GM18526 (cell line): ENCODE measurements around the gene ZNF735.
"Not testable (repeated sequence)": the region's sequence is repeated elsewhere in the genome, so short reads cannot be mapped to it uniquely, and the experiment has no call there.

Experiments used
- POLR2A ChIP-seq: IDR thresholded peaks from 3 replicates; pipeline ENCODE4 v1.6.1; 2011; ENCODE audit not compliant: insufficient read length; ENCODE audit errors: extremely low read depth

Gene ZNF735

DNA sequence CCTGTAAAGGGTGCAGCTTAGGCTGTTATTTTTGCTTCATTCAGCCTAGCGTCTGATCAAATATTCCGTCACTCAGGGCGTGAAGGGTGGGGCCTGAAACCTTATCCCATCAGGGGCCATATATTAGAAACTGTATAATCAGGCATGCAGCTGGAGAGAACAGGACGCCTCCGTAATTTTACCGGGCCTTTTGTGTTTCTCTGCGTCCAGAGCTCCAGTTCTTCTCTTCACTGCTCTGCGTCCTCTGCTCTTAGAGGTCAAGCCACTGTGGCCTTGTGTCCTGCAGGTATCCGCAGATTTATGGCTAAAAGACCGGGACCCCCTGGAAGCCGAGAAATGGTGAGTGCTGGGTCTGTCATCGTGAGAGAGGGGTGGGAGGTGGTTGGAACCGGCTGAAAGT lies at the start of gene ZNF735:
Gene ZNF735, plus strand, starts transcription at position 301 of the 400 bp plus-strand sequence. Its CDS starts 0 bp downstream, at position 301.
- TF ChIP-seq POLR2A = no peak

DNA sequence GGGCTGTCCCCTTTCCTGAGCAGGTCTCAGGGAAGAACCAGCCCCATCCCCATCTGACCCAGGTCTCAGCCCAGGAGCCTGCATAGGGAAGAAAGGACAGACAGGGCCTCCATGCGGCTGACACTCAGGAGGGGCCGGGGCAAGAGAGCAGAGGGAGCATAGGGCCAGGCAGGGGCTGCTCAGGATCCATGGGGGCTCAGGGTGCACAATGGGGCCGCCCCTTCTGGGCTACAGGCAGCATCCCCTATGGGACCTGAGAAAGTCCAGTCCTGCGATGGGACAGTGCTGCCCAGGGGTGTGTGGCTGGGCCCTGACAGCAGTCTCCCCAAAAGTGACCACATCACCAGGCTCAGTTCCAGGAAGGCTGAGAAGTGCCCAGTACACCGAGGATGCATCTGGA lies 32.7 kb upstream of the ZNF735 start:
- no peak for TF ChIP-seq POLR2A

DNA sequence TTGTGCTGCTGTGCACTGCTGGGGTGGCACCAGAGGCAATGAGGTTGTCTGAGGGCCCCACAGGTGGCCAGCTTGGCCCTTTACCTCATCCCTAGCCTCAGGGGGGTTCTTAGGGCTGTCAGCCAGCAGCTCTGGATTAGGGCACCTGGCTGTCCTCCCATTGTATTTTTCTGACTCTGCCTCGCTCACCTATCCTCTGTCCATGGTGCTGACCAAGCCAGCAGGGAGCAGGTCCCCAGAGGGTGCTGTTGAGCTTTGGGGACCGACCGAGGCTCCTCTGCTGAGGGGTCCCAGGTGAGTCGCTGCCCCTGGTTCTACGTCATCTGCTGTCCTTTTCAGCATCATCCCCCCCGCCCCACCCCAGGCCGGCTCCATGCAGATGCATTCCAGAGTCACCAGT lies 32.1 kb upstream of the ZNF735 start:
- TF ChIP-seq POLR2A = no peak

DNA sequence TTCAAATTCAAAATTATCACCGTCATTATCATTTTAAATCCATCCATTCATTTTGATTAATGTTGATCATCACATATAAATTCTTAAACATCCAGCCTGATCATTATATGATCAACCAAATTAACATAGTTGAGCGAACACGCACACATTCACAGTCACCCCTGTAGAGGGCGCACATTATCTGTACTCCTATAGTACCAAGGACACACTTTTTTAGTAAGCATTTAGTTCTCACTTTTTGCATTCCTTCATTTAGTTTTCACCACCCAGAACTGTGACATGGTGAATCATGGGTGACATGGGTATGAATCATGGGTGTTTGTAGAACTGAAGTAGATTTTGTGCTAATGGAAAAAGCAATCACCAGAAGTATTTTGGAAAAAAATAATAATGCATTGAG lies 26.0 kb upstream of the ZNF735 start:
- no peak for TF ChIP-seq POLR2A

DNA sequence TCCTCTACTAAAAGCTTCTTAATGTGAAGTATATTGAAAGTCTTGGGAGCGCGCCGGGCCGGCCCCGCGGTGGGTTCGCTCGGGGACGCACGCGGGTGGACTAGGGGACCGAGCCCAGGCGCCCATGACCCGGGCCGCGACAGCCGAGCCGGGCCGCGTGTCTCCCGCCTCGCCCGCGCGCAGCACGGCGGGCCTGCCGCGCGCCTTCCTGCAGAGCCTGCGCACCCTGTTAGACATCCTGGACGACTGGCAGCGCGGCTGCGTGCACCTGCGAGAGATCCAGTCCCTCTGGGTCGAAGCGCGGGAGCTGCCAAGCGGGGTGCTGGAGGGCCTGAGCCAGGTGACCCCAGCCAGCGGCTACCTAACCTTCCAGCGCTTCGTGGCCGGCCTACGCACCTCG lies 25.4 kb upstream of the ZNF735 start:
- no peak for TF ChIP-seq POLR2A

DNA sequence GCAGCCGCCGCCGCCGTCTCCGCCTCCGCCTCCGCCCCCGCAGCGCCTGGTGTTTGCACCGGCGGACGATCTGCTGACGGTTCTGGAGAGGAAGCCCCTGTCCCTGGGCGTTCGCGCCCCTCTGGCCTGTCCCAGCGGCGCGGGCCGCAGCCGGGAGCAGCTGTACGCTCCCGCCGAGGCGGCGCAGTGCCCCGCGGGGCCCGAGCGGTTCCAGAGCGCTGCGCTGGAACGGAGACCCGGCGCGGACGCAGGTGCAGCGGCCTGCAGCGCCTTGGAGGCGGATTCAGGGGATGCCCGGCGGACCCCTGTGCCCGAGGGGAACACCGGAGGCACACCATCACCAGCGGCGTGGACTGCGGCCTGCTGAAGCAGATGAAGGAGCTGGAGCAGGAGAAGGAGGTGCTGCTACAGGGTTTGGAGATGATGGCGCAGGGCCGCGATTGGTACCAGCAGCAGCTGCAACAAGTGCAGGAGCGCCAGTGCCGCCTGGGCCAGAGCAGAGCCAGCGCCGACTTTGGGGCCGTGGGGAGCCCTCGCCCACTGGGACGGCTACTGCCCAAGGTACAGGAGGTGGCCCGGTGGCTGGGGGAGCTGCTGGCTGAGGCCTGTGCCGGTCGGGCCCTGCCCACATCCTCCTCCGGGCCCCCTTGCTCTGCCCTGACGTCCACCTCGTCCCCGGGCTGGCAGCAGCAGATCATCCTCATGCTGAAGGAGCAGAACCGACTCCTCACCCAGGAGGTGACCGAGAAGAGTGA lies 24.8 kb upstream of the ZNF735 start:
- no peak for TF ChIP-seq POLR2A

DNA sequence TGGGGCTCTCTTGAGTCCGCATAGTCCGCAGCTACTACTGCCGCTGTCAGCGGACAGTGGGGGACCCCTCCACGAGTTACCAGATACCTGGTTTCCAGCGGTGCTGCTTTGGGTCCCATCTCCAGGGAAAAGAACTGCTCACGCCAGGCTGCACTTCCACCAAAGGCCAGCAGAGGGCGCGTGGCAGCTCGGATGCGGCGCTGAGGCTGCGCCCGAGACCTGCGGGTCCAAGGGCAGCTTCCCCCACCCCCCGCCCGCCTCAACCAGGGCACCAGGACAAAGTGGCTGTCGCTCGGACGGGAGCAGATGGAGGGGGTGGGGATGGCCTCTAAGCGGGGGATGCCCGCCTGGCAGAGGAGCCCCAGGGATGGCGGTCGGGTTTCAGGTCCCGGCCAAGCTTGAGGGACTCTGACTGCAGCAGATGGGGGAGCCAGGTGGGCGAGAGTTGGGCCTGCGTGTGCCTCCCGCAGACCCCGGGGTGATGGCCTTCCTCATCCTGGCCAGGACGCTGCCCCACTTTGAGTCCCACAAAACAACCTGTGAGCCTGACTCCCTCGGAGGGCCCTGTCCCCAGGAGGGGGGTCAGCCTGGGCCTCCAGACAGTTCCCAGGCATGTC lies 23.8 kb upstream of the ZNF735 start:
- no peak for TF ChIP-seq POLR2A

DNA sequence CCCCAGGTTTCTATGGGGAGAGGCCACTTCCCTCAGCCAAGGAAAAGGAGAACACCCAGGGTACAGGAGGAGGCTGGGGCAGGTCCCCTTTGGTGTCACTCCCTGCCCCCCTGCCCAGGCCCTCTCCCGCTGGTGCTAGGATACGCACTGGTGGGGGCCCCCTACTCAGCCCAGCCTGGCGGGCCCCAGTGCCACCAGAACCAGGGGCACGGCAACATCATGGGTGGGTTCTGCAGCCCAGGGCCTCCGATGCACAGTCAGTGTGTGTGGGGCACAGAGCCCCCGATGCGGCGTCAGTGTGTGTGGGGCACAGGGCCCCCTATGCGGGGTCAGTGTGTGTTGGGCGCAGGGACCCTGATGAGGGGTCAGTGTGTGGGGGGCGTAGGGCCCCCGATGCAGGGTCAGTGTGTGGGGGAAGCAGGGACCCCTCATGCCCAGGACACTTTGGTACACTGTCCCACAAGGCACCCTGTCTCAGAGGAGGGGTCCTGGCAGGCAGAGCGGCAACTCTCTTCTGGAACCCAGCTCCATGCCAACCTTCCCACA lies 23.1 kb upstream of the ZNF735 start:
- no peak for TF ChIP-seq POLR2A

DNA sequence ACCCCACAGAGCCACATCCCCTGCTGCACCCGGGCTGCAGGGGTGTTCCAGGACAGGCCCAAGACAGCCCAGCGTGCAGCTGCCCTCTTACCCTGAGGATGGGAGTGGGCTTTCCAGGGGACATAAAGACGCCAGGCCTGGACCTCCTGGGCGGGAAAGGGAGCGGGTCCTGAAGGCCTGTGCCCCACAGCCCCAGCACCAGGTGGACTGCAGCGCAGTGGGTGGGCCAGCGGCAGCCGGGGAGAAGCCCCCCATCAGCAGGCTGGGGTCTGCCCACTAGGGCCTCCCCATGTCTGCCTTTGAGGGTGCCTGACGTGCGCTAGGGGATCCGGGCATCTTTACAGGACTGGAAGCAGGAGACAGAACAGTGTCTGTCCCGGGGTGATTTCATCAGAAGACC lies 22.6 kb upstream of the ZNF735 start:
- no peak for TF ChIP-seq POLR2A

DNA sequence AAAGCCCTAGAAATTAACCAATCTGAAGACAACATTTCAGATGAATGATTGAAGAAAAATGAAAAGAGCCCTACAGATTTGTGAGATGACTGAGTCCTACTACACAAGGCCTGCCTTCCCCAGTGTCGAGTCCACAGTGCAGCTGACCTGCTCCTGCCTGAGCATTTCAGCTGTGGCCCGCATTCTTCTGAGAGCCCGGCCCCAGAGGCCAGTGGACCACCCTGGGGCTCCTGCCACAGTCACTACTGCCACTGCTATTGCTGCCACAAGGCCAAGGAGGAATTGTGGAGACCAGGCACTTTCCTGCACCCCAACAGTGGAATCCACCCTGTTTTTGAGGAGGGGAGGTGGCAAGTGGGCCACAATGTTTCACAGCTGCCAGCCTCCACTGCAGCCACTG lies 19.6 kb upstream of the ZNF735 start:
- TF ChIP-seq POLR2A = no peak

DNA sequence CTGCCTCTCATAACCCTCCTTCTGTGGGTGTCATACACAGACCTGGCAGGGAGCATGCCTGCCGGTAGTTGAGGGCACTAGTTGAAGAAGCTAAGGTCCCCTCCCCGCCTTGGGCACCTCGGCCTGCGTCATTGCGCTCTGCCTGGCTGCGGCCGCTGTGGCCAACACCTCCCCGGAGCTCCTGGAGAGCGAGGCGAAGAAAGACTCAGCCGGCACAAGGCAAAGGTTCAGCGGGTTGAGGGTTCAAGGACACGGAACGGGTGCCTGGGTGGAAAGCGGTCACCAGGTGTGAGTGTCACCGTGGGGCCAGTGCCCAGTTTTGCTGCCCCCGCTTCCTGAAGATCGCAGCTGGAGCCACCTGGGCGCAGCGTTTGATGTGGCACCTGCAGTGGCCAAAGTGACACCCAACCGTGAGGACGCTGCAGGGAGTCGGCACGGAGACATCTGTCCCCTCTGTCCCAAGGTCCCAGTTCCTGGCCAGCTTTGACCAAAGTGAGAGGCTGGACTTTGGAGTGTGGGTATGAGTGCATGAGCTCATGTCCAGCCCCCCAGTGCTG lies 14.8 kb upstream of the ZNF735 start:
- TF ChIP-seq POLR2A = no peak

DNA sequence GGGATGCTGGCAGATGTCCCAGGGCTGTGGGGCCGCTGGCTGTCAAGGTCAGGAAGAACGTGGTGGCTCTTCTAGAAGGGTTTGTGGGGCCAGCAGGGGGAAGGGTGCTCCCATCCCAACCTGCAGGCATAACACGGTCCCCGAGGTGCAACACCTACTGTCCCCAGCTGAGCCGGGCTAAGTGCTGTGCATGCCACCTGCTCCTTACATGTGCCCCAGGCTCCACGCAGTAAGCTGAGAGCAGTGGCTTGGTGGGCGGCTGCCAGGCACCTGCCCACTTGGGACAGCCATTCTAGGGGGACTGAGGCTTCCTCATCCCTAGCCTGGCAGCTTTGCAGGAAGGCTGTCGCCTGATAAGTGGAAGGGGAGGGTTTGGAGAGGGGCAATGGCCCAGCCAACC lies 14.2 kb upstream of the ZNF735 start:
- no peak for TF ChIP-seq POLR2A

DNA sequence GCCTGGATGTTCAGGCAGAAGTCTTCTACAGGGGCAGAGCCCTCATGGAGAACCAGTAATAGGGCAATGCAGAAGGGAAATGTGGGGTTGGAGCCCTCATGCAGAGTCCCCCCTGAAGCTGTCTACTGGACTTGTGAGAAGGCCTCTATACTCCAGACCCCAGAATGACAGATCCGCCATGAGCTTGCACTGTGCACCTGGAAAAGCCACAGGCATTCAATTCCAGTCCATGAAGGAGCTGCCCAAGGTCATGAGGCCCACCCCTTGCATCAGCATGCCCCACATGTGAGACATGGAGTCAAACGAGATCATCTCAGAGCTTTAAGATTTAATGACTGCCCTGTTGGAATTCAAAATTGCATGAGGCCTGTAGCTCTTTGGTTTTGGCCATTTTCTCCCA lies 16.4 kb downstream of the ZNF735 start:
- no peak for TF ChIP-seq POLR2A

DNA sequence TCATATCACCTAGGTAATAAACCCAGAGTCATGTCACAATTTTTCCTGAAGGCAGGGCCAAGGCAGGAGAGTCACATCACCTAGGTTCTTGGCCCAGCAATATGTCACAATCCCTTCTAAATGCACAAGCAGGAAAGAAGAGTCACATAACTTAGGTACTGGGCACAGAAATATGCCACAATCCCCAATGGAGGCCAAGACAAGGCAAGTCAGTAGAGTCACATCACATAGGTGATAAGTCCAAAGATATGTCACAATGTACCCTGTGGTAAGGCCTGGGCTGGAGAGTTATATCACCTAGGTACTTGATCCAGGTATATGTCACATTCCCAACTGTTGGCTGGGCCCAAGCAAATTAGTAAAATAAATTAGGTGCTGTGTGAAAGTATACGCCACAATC lies 21.2 kb downstream of the ZNF735 start, which contains the start of gene ZNF679:
Gene ZNF679, plus strand, starts transcription at position 301 of the 400 bp plus-strand sequence. CDS start 20,644 bp downstream, outside the sequence.
- not testable (repeated sequence) for TF ChIP-seq POLR2A

DNA sequence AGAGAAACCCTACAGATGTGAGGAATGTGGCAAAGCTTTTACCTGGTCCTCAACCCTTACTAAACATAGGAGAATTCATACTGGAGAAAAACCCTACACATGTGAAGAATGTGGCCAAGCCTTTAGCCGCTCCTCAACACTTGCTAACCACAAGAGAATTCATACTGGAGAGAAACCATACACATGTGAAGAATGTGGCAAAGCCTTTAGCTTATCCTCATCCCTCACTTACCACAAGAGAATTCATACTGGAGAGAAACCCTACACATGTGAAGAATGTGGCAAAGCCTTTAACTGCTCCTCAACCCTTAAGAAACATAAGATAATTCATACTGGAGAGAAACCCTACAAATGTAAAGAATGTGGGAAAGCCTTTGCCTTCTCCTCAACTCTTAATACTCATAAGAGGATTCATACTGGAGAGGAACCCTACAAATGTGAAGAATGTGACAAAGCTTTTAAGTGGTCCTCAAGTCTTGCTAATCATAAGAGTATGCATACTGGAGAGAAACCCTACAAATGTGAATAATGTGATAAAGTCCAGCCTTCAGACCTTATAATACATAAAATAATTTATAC lies 59.4 kb downstream of the ZNF735 start:
- TF ChIP-seq POLR2A = no peak
